ENCODE data around the gene TMEM95.
A peak's percentile ranks its signal among the peaks of the same experiment; 100 is the strongest.

The TMEM95 gene, protein sequence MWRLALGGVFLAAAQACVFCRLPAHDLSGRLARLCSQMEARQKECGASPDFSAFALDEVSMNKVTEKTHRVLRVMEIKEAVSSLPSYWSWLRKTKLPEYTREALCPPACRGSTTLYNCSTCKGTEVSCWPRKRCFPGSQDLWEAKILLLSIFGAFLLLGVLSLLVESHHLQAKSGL

GRCh38 chr17:7355053-7355452 lies at the start of gene TMEM95:
Gene TMEM95 (plus strand): TSS chr17:7355156. CDS start chr17:7355205, 49 bp downstream.
- DNase-seq, result no peak

GRCh38 chr17:7306911-7307685 lies 47.9 kb upstream of the TMEM95 start, which contains the start of gene EIF5A:
Gene EIF5A (plus strand): TSS chr17:7307628. CDS start chr17:7309636, 2,008 bp downstream.
- DNase-seq, result peak; percentile 97

DNA sequence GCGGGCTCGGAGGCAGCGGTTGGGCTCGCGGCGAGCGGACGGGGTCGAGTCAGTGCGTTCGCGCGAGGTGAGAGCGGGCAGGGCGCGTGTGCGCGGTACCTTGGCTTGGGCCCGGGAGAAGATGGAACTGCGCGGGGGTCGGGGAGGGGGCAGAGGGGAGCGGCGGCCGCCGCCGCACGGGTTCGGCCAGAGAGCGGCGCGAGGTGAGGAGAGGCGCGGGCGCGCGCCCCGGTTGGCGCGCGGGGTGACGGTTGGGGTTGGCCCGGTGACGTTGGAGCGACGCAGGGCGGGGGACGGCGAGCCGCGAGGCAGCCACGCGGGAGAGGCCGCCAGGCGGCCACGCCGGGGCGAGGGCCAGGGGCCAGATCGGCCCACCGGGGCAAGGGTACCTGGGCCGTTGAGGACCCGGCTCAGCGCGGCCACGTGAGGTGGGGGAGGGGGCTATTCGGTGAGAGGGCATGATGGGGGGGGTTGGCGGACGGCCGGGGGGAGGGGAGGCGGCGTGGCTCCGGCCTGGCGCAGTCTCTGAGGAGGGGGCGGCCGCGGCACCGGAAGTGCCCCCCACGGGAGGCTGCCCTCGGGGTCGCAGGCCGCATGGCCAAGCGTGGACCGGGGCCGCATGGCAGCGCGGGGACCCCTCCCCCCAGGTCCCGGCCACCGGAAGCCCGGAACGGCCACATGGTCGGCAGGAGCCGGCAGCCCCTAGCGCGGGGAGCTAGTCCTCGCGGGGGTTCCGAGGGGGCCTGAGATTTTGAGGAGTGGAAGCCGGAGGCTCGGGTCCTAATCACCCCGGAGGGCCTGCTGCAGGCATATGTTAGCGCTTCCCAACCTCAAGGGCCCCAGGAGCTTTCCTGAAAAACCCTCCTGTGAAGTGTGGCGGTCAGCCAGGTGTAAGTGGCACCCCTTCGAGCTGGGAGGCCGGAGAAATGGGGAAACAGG lies 47.0 kb upstream of the TMEM95 start:
- DNase-seq, result no peak

DNA sequence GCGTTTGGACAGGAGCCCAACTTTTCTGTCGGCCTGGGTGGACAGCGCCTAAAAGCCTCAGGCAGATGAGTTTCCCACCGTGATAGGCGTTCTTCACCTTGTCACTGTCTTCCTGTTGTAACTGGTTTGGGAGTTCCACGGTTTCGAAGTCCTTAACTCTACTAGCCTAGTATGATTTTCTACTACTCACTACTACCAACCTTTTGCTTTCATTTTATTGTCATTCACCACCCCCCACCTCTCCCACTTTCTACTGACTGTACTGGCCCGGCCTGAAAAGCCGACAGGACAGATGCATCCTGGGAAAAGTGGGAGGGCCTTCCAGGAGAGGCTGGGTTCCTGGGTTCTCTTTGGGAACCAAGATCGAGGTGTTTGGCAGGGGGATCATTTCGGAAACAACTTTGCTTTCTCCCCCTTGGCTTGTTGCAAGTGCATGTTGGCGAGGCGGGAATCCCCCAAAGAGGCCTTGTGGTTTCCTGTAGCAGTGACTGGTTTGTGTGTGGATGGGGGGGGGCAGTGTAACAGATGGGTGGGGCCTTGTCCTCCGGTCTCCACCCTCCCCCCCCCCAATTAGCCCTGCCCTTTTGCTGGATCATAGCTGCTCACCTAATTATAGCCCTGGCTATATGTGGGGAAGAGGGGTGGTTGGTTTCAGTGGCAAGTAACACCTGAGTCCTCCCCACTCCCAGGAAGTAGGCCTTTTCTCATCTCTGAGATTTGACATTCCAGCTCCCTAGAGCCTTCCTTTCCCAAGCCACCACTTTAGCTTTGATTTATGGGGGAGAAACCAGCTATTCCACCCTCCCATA lies 46.1 kb upstream of the TMEM95 start:
- peak; percentile 19 for DNase-seq

GRCh38 chr17:7309628-7310027 lies 45.3 kb upstream of the TMEM95 start:
- no peak for DNase-seq

GRCh38 chr17:7311110-7311705 lies 43.7 kb upstream of the TMEM95 start:
- DNase-seq, result no peak

DNA sequence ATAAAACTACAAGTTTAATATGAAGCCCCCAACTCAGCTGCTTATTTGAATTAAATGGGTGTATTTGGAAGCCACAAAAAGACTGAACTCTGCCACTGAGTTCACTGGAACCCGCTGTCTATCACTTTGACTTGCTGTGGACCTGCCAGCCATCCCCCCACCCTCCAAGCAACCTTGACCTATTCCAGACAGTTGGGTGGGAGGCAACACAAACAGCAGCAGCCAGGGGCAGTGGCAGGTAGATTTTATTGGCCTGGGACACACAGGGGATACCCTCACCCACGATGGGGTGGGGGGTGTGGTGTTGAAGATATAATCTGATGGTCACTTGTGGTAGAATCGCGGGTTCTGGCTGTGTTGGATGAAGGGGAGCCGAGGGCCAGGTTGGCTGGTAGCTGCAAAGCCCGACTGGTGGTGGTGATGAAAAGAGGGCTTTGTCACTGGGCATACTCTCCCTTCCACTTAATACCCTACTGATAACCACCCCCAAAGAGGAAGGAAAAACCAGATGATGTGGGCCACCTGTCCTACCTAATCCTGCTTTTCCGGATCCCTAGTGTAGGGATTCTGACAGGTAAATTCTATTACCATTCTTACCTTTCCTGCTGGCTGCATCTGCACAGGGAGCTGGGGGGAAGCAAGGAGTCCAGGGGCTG lies 42.4 kb upstream of the TMEM95 start:
- no peak for DNase-seq

DNA sequence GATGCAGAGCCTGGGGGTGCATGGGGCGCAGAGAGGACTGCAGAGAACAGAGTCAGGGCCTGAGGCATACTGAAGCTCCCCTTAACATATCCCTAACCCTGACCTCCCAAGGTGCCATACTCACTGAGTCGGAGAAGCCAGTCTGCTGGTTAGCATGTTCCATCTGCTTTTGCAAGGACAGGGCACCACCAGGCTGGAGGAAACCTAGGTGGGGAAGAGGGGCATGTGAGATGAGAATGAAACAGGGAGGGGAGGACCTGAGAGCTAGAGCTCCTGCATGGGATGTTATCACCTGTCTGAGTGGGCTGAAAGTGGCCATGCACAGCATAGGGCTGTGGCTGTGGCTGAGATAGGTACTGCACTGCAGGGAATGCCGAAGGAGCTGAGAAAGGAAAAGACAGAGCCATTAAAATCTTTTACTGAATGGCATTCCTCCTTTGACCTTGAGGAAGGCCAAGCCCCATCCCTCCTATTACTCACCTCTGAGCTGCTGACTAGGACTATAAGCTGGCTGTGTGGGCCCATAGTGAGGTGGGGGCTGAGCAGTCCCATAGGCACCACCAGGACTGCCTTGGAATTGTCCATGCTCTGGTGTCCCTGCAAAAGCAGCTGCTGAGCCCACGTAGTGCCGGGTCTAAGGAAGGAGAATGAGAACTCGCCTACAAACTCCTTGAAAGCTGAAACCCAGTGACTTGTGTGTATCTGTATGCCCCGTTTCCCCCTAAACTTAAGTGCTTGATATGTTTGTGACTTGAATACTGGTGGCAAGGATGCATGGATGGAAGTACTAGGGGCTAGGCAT lies 41.7 kb upstream of the TMEM95 start:
- no peak for DNase-seq

DNA sequence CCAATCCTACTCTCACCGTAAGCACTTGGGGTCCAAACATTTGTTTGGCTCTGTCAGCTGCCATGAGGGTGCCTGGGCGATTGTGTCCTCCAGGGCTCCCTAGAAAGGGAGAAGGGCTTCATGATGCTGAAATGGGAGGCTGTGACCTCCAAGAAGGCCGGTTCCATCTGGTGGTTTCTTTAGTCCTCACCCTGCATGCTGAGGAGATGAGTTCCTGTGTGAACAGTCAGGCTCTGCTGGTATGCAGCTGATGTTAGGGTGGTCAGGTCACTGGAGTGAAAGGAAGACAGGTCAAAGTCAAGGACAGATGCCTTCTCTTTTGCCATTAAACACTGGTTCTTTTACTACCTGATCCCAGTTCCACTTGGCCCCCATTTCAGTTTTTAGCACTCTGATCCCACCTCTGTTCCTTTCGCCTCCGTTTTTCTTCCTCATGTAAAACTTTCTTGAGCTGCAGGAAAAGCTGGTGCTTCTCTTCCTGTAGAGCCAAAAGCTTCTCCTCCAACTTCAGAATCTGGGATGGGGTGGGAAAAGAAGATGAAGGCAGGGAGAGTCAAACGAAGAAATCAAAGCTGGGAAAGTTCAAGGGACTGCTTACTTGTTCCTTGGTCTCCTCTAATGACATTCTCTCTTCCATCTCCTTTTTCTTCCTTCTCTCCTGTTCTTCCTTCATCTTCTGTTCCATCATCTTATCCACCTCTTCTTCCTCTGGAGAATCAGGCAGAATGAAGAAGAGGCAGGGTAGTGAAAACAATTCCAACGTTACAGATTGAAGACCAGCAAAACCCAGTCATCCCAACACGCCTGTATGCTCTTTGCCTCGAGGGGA lies 40.9 kb upstream of the TMEM95 start:
- DNase-seq, result no peak

- no peak for DNase-seq
Observed at GRCh38 chr17:7314719-7315569, 40.0 kb upstream of the TMEM95 start, which contains the start of gene GPS2. Gene GPS2 (minus strand): TSS chr17:7315360. CDS start chr17:7315052, 308 bp downstream.

- DNase-seq, result no peak
Observed at GRCh38 chr17:7315570-7316235, 39.3 kb upstream of the TMEM95 start.

DNA sequence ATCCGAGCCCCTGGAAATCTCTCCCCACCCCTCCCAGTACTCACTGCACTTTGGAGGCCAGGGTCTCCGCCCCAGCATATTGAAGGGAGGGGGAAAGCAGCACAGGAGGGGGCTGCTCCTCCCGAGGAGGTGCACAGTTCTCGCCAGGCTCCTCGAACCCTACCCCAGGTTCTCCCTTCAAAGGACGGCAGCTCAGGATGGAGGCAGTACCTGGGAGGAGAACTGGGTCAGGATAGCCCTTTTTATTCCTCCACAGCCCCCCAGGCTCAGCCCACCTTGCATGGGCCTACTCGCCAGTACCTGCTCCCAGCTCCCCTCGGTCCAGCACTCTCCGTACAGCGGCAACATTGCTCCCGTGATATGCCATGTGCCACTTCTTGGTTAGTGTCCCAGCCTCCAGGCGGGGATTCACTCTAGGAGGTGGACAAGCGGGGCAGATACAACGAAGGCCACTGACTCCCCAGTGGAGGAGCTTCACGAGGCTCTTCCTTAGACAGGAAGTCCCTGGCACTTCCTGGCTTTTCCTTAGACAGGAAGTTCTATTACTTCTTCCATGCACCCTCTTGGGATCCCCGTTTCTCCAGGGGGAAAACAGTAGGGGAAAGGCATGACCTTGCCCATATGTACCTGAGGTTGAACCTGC lies 37.7 kb upstream of the TMEM95 start:
- DNase-seq, result no peak

- no peak for DNase-seq
Observed at GRCh38 chr17:7318121-7318860, 36.7 kb upstream of the TMEM95 start.

DNA sequence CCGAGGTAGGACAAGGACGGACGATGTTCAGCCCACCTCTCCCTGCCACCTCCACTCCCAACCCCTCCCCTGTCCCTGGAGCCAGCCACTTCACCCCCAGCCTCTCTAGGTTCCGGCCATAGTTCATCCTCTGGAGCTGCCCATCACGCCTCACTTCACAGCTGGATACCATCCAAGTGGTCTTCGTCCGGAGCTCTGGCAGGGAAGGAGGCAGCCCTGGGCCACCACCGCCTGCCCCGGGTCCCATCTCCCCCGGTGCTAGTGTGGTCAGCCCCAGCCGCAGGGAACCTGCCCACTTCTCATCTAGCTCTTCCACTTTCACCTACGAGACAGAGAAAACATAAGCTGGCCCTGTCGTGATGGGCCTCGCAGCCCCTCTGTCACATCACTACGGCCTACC lies 33.5 kb upstream of the TMEM95 start:
- DNase-seq, result no peak

- no peak for DNase-seq
Observed at GRCh38 chr17:7322520-7323194, 32.3 kb upstream of the TMEM95 start.
